Activated T-cell treated with anti-CD3 and anti-CD28 coated beads, Interleukin-2, amount 50 U/mL, for 24 hours (primary cell): ENCODE data around the gene TCAIM.
"Not testable (repeated sequence)": the region's sequence is repeated elsewhere in the genome, so short reads cannot be mapped to it uniquely, and the experiment has no call there.

Source experiments
- DNase-seq: peaks from one replicate; pipeline ENCODE4 v3.0.0-alpha.2; 2020
- H3K27ac Mint-ChIP-seq: 2 replicates; pipeline ENCODE4 v1.8.0; 2020; ENCODE audit warnings: mild to moderate bottlenecking, mixed read lengths
- H3K27me3 Mint-ChIP-seq: 2 replicates; pipeline ENCODE4 v1.8.0; 2020; ENCODE audit warnings: mixed read lengths
- H3K36me3 Mint-ChIP-seq: 2 replicates; pipeline ENCODE4 v1.8.0; 2020; ENCODE audit warnings: low read depth, mixed read lengths
- H3K4me1 Mint-ChIP-seq: 2 replicates; pipeline ENCODE4 v1.8.0; 2020; ENCODE audit warnings: low read depth, mixed read lengths
- H3K4me3 Mint-ChIP-seq: 2 replicates; pipeline ENCODE4 v1.8.0; 2020; ENCODE audit warnings: mild to moderate bottlenecking, moderate library complexity, mixed read lengths
- H3K9me3 Mint-ChIP-seq: 2 replicates; pipeline ENCODE4 v1.8.0; 2020; ENCODE audit warnings: mixed read lengths

The TCAIM gene

GRCh38 chr3:44416031-44417030, 77.8 kb downstream of the TCAIM start:
- Mint-ChIP-seq H3K4me1 (no peaks in the 10 kb centered on the region), H3K27ac (no peak overlapping the region), H3K27me3 (no peaks in the 10 kb centered on the region), H3K9me3 (no peaks in the 10 kb centered on the region), H3K36me3 (no peaks in the 10 kb centered on the region), H3K4me3 (no peak overlapping the region)
- DNase-seq, result no peak

DNA sequence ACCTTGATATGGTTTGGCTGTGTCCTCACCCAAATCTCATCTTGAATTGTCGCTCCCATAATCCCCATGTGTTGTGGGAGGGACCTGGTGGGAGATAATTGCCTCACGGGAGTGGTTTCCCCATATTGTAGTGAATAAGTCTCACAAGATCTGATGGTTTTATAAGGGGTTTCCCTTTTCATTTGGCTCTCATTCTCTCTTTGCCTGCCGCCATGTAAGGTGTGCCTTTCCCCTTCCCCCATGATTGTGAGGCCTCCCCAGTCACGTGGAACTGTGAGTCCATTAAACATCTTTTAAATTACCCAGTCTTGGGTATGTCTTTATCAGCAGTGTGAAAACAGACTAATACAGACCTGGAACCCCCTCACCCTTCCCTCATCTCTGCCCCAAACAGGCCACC, 79.6 kb downstream of the TCAIM start:
- not testable (repeated sequence) for DNase-seq, H3K4me1 Mint-ChIP-seq, H3K4me3 Mint-ChIP-seq, H3K9me3 Mint-ChIP-seq, H3K27me3 Mint-ChIP-seq, H3K27ac Mint-ChIP-seq, H3K36me3 Mint-ChIP-seq

DNA sequence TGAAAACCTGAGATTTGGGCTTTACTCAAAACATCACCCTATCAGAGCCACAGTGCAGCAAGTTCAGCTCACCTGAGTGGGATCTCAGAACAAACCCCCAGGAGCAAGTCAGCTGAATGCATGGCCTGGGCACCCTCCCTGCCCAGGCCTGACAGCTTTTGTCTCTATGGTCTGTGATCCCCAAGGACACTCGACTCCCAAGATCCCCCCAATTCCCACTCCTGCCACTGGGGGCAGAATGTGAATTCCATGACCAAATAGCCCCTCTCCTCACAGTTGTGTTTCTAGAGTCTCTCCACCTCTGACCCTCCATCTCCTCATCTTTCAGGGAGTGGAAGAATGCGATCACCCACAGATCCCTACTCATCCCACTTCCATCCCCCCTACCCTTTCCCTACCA, 80.0 kb downstream of the TCAIM start:
- Mint-ChIP-seq H3K4me3 (no peak overlapping the region), H3K27me3 (peaks cover 1% of the 10 kb centered on the region), H3K36me3 (no peaks in the 10 kb centered on the region), H3K9me3 (no peaks in the 10 kb centered on the region), H3K4me1 (no peaks in the 10 kb centered on the region), H3K27ac (no peak overlapping the region)
- DNase-seq, result no peak

DNA sequence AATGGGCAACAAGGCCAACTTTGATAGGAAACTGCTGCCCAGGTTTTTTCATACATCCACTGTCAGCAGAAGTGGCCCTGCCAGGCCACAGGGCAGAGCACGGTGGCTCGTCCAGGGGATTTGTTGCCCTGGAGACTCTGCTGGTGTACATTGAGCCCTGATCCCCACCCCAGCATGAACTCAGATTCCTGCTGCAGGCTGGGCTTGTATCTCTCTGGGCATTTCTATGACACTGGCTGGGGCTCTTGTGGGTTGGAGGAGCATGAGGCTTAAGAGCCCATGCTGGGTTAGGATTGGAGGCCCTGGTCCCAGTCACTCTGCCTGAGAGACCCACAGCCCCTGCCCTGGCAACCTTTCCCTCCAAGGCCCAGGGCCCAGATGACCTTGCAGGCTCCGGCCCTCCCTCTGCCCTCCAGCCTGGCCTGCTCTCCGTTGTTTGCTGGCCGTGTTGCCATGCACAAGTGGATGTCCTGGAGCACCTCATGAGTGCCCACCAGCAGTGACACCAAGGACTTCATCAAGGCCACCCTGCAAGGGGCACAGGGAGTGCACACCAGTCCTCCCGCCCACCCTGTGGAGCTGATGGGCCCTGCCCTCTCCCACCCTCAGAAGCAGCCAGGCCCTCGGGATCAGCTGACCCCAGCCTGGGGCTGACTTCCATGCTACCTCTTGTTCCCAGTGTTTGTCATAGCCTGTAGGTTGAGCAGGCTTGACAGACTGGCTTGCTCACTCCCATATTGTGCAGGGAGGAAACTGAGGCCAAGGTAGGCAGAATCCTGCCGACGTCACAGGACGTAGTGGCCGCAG, 80.8 kb downstream of the TCAIM start:
- Mint-ChIP-seq H3K27me3 (peaks cover 2% of the 10 kb centered on the region), H3K27ac (no peak overlapping the region), H3K4me1 (no peaks in the 10 kb centered on the region), H3K36me3 (no peaks in the 10 kb centered on the region), H3K9me3 (no peaks in the 10 kb centered on the region), H3K4me3 (no peak overlapping the region)
- DNase-seq, result no peak

DNA sequence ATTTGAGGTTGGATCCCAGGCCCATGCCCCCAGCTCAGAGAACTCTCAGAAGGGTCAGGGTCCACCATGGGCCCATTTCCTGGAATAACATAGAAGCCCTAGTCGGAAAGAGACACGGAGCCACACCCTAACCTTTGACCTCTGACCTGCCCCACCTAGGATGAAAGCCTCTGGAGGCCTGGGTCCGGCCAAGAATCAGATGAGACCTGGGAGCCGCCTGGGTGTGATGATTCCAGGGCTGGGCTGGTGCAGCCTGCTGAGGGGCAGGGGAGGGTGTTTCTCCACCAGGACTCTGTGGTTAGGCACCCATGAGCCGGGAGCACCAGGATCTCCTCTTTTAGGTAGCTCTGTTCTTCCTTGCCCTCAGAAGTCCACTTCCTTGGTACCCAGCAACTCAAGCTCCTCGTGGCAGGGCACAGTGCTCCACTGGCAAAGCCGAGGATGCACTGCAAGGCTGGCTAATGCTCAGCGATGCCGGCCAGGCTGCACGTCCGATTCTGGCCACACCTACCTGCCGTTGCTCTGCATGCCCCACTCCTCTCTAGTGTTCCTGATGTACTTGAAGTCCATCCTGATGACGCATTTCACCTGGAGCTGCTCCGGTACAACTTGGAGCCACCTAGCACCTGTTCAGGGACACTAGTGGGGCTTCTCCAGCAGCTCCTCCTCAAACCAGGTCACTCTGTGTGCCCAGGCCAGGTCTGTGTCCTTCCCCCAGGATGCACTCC, 81.5 kb downstream of the TCAIM start:
- Mint-ChIP-seq H3K4me1 (no peaks in the 10 kb centered on the region), H3K27me3 (peaks cover 2% of the 10 kb centered on the region), H3K36me3 (no peaks in the 10 kb centered on the region), H3K27ac (no peak overlapping the region), H3K4me3 (no peak overlapping the region), H3K9me3 (no peaks in the 10 kb centered on the region)
- DNase-seq, result no peak

DNA sequence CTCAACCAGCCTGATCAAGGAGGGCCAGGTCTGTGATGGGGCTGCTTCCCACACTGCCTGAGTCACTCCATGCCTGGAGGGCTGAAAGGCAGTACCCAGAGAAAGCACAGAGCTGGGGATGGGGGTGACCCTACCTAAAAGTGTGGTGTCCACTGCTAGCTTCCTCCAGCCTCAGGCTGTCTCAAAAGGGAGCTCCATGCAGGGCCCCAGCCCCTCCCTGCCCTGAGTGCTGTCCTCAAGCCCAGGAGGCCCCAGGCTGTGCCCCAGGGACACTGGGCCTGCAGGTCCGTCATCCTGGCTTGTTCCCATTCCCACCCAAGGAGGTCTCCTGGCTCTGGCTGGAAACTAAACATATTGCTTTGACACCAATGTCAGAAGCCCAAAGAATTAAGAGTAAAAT, 82.1 kb downstream of the TCAIM start:
- H3K36me3 Mint-ChIP-seq, result no peaks in the 10 kb centered on the region
- peaks cover 2% of the 10 kb centered on the region for H3K27me3 Mint-ChIP-seq
- no peak overlapping the region for H3K27ac Mint-ChIP-seq
- H3K4me3 Mint-ChIP-seq, result no peak overlapping the region
- no peaks in the 10 kb centered on the region for H3K4me1 Mint-ChIP-seq
- no peaks in the 10 kb centered on the region for H3K9me3 Mint-ChIP-seq
- no peak for DNase-seq

DNA sequence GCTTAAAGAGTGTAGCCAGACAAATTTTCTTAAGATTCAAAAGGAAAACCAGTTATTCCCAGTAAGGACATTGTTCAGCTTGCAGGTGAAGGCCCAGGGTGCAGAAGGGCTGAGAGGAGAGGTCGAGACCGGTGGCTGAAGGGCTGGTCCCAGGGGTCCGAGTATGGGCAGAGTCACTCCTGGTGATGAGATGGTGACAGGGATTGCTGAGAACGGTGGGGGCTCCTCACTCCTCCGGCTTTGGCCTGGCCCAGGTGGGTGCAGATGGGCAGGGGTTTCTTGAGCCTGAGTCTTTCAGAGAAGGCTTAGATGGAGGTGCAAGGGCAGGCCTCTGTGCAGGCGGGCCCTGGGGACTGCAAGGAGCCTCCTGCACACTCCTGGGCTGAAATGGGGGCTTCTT, 82.7 kb downstream of the TCAIM start:
- no peaks in the 10 kb centered on the region for H3K9me3 Mint-ChIP-seq
- peaks cover 2% of the 10 kb centered on the region for H3K27me3 Mint-ChIP-seq
- DNase-seq, result no peak
- H3K4me3 Mint-ChIP-seq, result no peak overlapping the region
- H3K36me3 Mint-ChIP-seq, result no peaks in the 10 kb centered on the region
- H3K4me1 Mint-ChIP-seq, result no peaks in the 10 kb centered on the region
- no peak overlapping the region for H3K27ac Mint-ChIP-seq

GRCh38 chr3:44424758-44425157, 86.2 kb downstream of the TCAIM start:
- no peak overlapping the region for H3K4me3 Mint-ChIP-seq
- H3K27me3 Mint-ChIP-seq, result peaks cover 2% of the 10 kb centered on the region
- no peaks in the 10 kb centered on the region for H3K9me3 Mint-ChIP-seq
- no peak overlapping the region for H3K27ac Mint-ChIP-seq
- DNase-seq, result no peak
- H3K4me1 Mint-ChIP-seq, result no peaks in the 10 kb centered on the region
- H3K36me3 Mint-ChIP-seq, result no peaks in the 10 kb centered on the region

GRCh38 chr3:44427683-44428082, 89.1 kb downstream of the TCAIM start:
- no peak for DNase-seq
- H3K4me3 Mint-ChIP-seq, result no peak overlapping the region
- H3K27ac Mint-ChIP-seq, result no peak overlapping the region
- peaks cover 2% of the 10 kb centered on the region for H3K27me3 Mint-ChIP-seq
- H3K36me3 Mint-ChIP-seq, result no peaks in the 10 kb centered on the region
- no peaks in the 10 kb centered on the region for H3K4me1 Mint-ChIP-seq
- no peaks in the 10 kb centered on the region for H3K9me3 Mint-ChIP-seq

GRCh38 chr3:44428910-44429309, 90.3 kb downstream of the TCAIM start:
- no peaks in the 10 kb centered on the region for H3K36me3 Mint-ChIP-seq
- H3K9me3 Mint-ChIP-seq, result no peaks in the 10 kb centered on the region
- no peaks in the 10 kb centered on the region for H3K4me1 Mint-ChIP-seq
- H3K27me3 Mint-ChIP-seq, result no peaks in the 10 kb centered on the region
- H3K4me3 Mint-ChIP-seq, result no peak overlapping the region
- DNase-seq, result no peak
- H3K27ac Mint-ChIP-seq, result no peak overlapping the region

- no peak for DNase-seq
- no peaks in the 10 kb centered on the region for H3K4me1 Mint-ChIP-seq
- H3K27ac Mint-ChIP-seq, result no peak overlapping the region
- H3K9me3 Mint-ChIP-seq, result no peaks in the 10 kb centered on the region
- H3K27me3 Mint-ChIP-seq, result no peaks in the 10 kb centered on the region
- H3K36me3 Mint-ChIP-seq, result no peaks in the 10 kb centered on the region
- H3K4me3 Mint-ChIP-seq, result no peak overlapping the region
These were observed 90.9 kb downstream of the TCAIM start for GRCh38 chr3:44429459-44429858.

- H3K4me3 Mint-ChIP-seq, result no peak overlapping the region
- DNase-seq, result no peak
- no peak overlapping the region for H3K27ac Mint-ChIP-seq
- no peaks in the 10 kb centered on the region for H3K9me3 Mint-ChIP-seq
- H3K4me1 Mint-ChIP-seq, result no peaks in the 10 kb centered on the region
- H3K36me3 Mint-ChIP-seq, result no peaks in the 10 kb centered on the region
- no peaks in the 10 kb centered on the region for H3K27me3 Mint-ChIP-seq
These were observed 91.9 kb downstream of the TCAIM start for GRCh38 chr3:44430466-44430865.

GRCh38 chr3:44434834-44435510, 96.4 kb downstream of the TCAIM start:
- Mint-ChIP-seq H3K4me3 (no peak overlapping the region), H3K4me1 (peaks cover 14% of the 10 kb centered on the region), H3K27me3 (no peaks in the 10 kb centered on the region), H3K9me3 (no peaks in the 10 kb centered on the region), H3K36me3 (peaks cover 7% of the 10 kb centered on the region), H3K27ac (no peak overlapping the region)
- no peak for DNase-seq

- H3K27ac Mint-ChIP-seq, result no peak overlapping the region
- H3K9me3 Mint-ChIP-seq, result no peaks in the 10 kb centered on the region
- H3K4me3 Mint-ChIP-seq, result no peak overlapping the region
- H3K4me1 Mint-ChIP-seq, result peaks cover 26% of the 10 kb centered on the region
- H3K36me3 Mint-ChIP-seq, result peaks cover 12% of the 10 kb centered on the region
- DNase-seq, result no peak
- H3K27me3 Mint-ChIP-seq, result no peaks in the 10 kb centered on the region
These were observed 97.6 kb downstream of the TCAIM start for GRCh38 chr3:44436181-44436580.
